ENCODE data around the gene ITPK1.

The ITPK1 gene

GRCh38 chr14:93018366-93018765 is 97.4 kb downstream of the ITPK1 start:
- Histone ChIP-seq H3K4me2 (ENCODE audit: low read depth, low read length) (no peak overlapping the region), H3K9ac (ENCODE audit: low read length) (no peak overlapping the region), H2AFZ (ENCODE audit: low read length) (no peak overlapping the region), H3K79me2 (ENCODE audit: low read length) (no peaks in the 10 kb centered on the region), H4K20me1 (ENCODE audit: insufficient read depth, low read length) (no peaks in the 10 kb centered on the region), H3K4me1 (ENCODE audit: low read length) (no peaks in the 10 kb centered on the region), H3K9me2 (replicated peaks; ENCODE audit: insufficient read depth, low read length) (no peaks in the 10 kb centered on the region), H3K4me3 (ENCODE audit: low read length) (no peak overlapping the region), H3K9me3 (replicated peaks; ENCODE audit: insufficient read depth, low read length) (no peaks in the 10 kb centered on the region), H3F3A (ENCODE audit: insufficient read depth, low read length) (no peaks in the 10 kb centered on the region), H3K36me3 (replicated peaks; ENCODE audit: insufficient read depth, low read length) (no peaks in the 10 kb centered on the region), H3K27me3 (replicated peaks; ENCODE audit: insufficient read depth, low read length) (no peaks in the 10 kb centered on the region), H3K27ac (ENCODE audit: low read length) (no peak overlapping the region)
- TF ChIP-seq EZH2phosphoT487 (IDR thresholded peaks at IDR 0.05; ENCODE audit: low read length), result no peak
- TF ChIP-seq CTCF (IDR thresholded peaks at IDR 0.05; ENCODE audit: low read length), result no peak
- TF ChIP-seq EZH2 (optimal IDR thresholded peaks at IDR 0.05; ENCODE audit: low read depth, low read length), result no peak
- DNase-seq, result no peak

DNA sequence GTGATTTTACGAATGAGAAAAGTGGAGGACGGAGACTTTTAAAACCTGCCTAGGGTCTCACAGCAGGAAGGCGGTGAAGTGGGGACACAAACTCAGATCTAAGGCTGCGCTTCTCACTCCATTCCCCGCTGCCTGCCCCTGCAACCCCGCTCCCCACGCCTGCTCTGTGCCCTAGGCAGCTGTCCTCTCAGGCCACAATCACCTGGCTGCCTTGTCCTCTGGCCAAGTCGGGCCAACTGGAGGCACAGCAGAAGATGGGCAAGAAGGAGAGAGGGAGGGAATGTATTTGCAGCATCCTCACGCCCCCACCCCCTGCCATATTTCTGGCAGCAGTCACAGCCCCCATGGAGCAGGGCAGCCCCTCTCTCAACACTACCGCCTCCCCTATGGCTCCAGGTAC is 97.8 kb downstream of the ITPK1 start:
- H3K27ac ChIP-seq (ENCODE audit: low read length), result no peak overlapping the region
- no peaks in the 10 kb centered on the region for H3K9me3 ChIP-seq (replicated peaks; ENCODE audit: insufficient read depth, low read length)
- H3F3A ChIP-seq (ENCODE audit: insufficient read depth, low read length), result no peaks in the 10 kb centered on the region
- no peak for DNase-seq
- H3K79me2 ChIP-seq (ENCODE audit: low read length), result no peaks in the 10 kb centered on the region
- H3K9ac ChIP-seq (ENCODE audit: low read length), result no peak overlapping the region
- H3K36me3 ChIP-seq (replicated peaks; ENCODE audit: insufficient read depth, low read length), result no peaks in the 10 kb centered on the region
- H3K9me2 ChIP-seq (replicated peaks; ENCODE audit: insufficient read depth, low read length), result no peaks in the 10 kb centered on the region
- no peaks in the 10 kb centered on the region for H3K27me3 ChIP-seq (replicated peaks; ENCODE audit: insufficient read depth, low read length)
- H2AFZ ChIP-seq (ENCODE audit: low read length), result no peak overlapping the region
- no peak overlapping the region for H3K4me2 ChIP-seq (ENCODE audit: low read depth, low read length)
- no peaks in the 10 kb centered on the region for H3K4me1 ChIP-seq (ENCODE audit: low read length)
- TF ChIP-seq CTCF (IDR thresholded peaks at IDR 0.05; ENCODE audit: low read length) (no peak), EZH2 (optimal IDR thresholded peaks at IDR 0.05; ENCODE audit: low read depth, low read length) (no peak)
- no peak overlapping the region for H3K4me3 ChIP-seq (ENCODE audit: low read length)
- H4K20me1 ChIP-seq (ENCODE audit: insufficient read depth, low read length), result no peaks in the 10 kb centered on the region

GRCh38 chr14:93017301-93017797 is 98.4 kb downstream of the ITPK1 start:
- Histone ChIP-seq H3K9ac (ENCODE audit: low read length) (no peak overlapping the region), H3K27ac (ENCODE audit: low read length) (no peak overlapping the region), H2AFZ (ENCODE audit: low read length) (no peak overlapping the region), H3K4me2 (ENCODE audit: low read depth, low read length) (no peak overlapping the region), H3K4me1 (ENCODE audit: low read length) (no peaks in the 10 kb centered on the region), H3K27me3 (replicated peaks; ENCODE audit: insufficient read depth, low read length) (no peaks in the 10 kb centered on the region), H3F3A (ENCODE audit: insufficient read depth, low read length) (no peaks in the 10 kb centered on the region), H3K79me2 (ENCODE audit: low read length) (no peaks in the 10 kb centered on the region), H4K20me1 (ENCODE audit: insufficient read depth, low read length) (no peaks in the 10 kb centered on the region), H3K9me3 (replicated peaks; ENCODE audit: insufficient read depth, low read length) (no peaks in the 10 kb centered on the region), H3K36me3 (replicated peaks; ENCODE audit: insufficient read depth, low read length) (no peaks in the 10 kb centered on the region), H3K4me3 (ENCODE audit: low read length) (no peak overlapping the region), H3K9me2 (replicated peaks; ENCODE audit: insufficient read depth, low read length) (no peaks in the 10 kb centered on the region)
- no peak for DNase-seq
- TF ChIP-seq EZH2 (optimal IDR thresholded peaks at IDR 0.05; ENCODE audit: low read depth, low read length) (no peak), CTCF (IDR thresholded peaks at IDR 0.05; ENCODE audit: low read length) (no peak), EZH2phosphoT487 (IDR thresholded peaks at IDR 0.05; ENCODE audit: low read length) (no peak)
